Measurements from ENCODE around the gene SLC26A2.

The SLC26A2 gene

GRCh38 chr5:149916334-149917072 lies 44.1 kb upstream of the SLC26A2 start:
- no peak for DNase-seq
- Histone ChIP-seq H3K4me3 (ENCODE audit: low read depth, low read length) (no peak overlapping the region), H3K27ac (peak overlapping the region; percentile 42), H3K36me3 (replicated peaks) (no peaks in the 10 kb centered on the region), H3K27me3 (replicated peaks) (no peaks in the 10 kb centered on the region)
- TF ChIP-seq CTCF (IDR thresholded peaks at IDR 0.05; ENCODE audit: low read depth, low read length, missing control alignments) = no peak
- in situ Hi-C loops (cut with HindIII; ENCODE audit: low pct_ligation_motif_present, low sequenced_read_pairs) = no loop called here

DNA sequence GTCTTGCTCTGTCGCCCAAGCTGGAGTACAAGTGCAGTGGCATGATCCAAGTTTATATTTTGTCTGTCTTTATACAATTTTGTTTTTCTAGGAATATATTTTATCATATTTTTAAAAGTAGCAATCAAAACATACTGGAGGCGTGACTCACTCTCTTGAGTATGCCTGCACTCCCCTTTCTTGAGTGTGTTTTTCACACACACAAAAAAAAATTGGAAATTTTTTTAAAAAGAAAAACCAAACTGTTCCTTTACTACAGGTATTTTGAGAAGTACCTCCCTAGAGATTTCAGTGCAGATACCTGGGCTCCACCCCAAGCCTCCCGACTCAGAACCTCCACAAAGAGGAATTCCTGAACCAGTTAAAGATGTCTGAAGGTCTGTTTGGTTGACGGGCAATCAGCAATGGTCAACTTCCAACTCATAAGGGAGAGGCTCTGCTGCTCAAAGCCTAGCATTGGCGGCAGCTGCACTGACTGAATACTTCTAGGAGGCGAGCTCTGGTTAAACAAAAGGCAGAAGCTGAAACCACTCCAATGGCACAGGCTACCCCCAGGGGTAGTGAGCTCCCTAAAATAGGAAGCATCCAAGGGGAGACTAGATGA lies 43.4 kb upstream of the SLC26A2 start:
- no peak for TF ChIP-seq CTCF (IDR thresholded peaks at IDR 0.05; ENCODE audit: low read depth, low read length, missing control alignments)
- peak; percentile 56 for DNase-seq
- in situ Hi-C loops (cut with HindIII; ENCODE audit: low pct_ligation_motif_present, low sequenced_read_pairs) = no loop called here
- Histone ChIP-seq H3K27me3 (replicated peaks) (no peaks in the 10 kb centered on the region), H3K27ac (peak overlapping the region; percentile 48), H3K36me3 (replicated peaks) (no peaks in the 10 kb centered on the region), H3K4me3 (ENCODE audit: low read depth, low read length) (peak overlapping the region; percentile 5)

- H3K27me3 ChIP-seq (replicated peaks) = no peaks in the 10 kb centered on the region
- in situ Hi-C loops (cut with HindIII; ENCODE audit: low pct_ligation_motif_present, low sequenced_read_pairs) = no loop called here
- no peak for TF ChIP-seq CTCF (IDR thresholded peaks at IDR 0.05; ENCODE audit: low read depth, low read length, missing control alignments)
- no peak overlapping the region for H3K4me3 ChIP-seq (ENCODE audit: low read depth, low read length)
- no peak for DNase-seq
- H3K27ac ChIP-seq = no peak overlapping the region
- H3K36me3 ChIP-seq (replicated peaks) = no peaks in the 10 kb centered on the region
These were observed 39.0 kb upstream of the SLC26A2 start for GRCh38 chr5:149921597-149921996.

DNA sequence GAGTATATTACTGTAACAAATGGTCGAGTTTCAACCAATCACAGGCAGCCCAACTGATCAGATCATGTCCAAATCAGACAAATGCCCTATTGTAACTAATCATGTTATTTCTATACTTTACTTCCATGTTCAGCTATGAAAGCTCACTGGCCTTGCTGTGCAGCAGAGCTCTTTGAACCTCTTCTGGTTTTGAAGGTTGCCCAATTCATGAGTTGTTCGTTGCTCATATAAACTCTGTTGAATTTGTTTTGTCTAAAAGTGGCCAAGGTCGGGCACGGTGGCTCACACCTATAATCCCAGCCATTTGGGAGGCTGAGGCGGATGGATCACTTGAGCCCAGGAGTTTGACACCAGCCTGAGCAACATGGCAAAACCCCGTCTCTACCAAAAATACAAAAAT lies 37.6 kb upstream of the SLC26A2 start:
- no peak for DNase-seq
- in situ Hi-C loops (cut with HindIII; ENCODE audit: low pct_ligation_motif_present, low sequenced_read_pairs) = no loop called here
- TF ChIP-seq CTCF (IDR thresholded peaks at IDR 0.05; ENCODE audit: low read depth, low read length, missing control alignments) = no peak

DNA sequence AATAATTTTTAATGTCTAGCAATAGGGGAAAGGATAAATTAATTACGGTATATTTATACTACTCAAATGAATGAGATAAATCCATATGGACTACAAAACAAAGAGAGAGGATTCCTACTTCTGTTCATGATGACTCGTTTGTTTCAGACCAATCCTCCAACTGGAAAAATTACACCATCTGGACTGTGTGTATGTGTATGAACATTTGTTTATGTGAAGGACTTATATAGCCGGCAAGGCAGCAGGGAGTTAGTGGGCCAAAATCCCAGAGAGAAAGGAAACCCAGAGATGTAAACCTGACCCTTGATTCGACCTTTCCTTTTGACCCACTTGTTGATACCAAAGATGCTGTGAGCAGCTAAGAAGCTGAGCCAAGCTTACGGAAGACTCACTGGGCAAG lies 36.1 kb upstream of the SLC26A2 start:
- Histone ChIP-seq H3K36me3 (replicated peaks) (no peaks in the 10 kb centered on the region), H3K27ac (no peak overlapping the region)
- in situ Hi-C loops (cut with HindIII; ENCODE audit: low pct_ligation_motif_present, low sequenced_read_pairs) = no loop called here

More for the DNA sequence above, 37.6 kb upstream of the SLC26A2 start:
- Histone ChIP-seq H3K4me3 (ENCODE audit: low read depth, low read length) (no peak overlapping the region), H3K36me3 (replicated peaks) (no peaks in the 10 kb centered on the region), H3K27me3 (replicated peaks) (no peaks in the 10 kb centered on the region), H3K27ac (no peak overlapping the region)

More for the DNA sequence above, 36.1 kb upstream of the SLC26A2 start:
- Histone ChIP-seq H3K4me3 (ENCODE audit: low read depth, low read length) (no peak overlapping the region), H3K27me3 (replicated peaks) (no peaks in the 10 kb centered on the region)
- DNase-seq = no peak
- no peak for TF ChIP-seq CTCF (IDR thresholded peaks at IDR 0.05; ENCODE audit: low read depth, low read length, missing control alignments)

All from brain microvascular endothelial cell (primary cell).